Activated CD8-positive, alpha-beta memory T cell treated with anti-CD3 and anti-CD28 coated beads, Interleukin-2, amount 50 U/mL, for 24 hours (primary cell): ENCODE data around the gene PLCG2.
"Not testable (repeated sequence)": the region's sequence is repeated elsewhere in the genome, so short reads cannot be mapped to it uniquely, and the experiment has no call there.

ENCODE experiments used
- DNase-seq: peaks from one replicate; pipeline ENCODE4 v3.0.0-alpha.2; 2020; ENCODE audit errors: extremely low read depth

The PLCG2 gene

GRCh38 chr16:81938326-81939163, 159.5 kb downstream of the PLCG2 start:
- DNase-seq = no peak

GRCh38 chr16:81939164-81940056, 160.3 kb downstream of the PLCG2 start:
- DNase-seq = no peak

- DNase-seq = no peak
Measured at GRCh38 chr16:81940781-81941560, 161.9 kb downstream of the PLCG2 start.

- DNase-seq = no peak
Measured at GRCh38 chr16:81942007-81942601, 163.0 kb downstream of the PLCG2 start.

- no peak for DNase-seq
Measured at GRCh38 chr16:81945665-81946064, 166.6 kb downstream of the PLCG2 start.

- DNase-seq = no peak
Measured at GRCh38 chr16:81946206-81946605, 167.1 kb downstream of the PLCG2 start.

GRCh38 chr16:81951564-81951963, 172.5 kb downstream of the PLCG2 start:
- DNase-seq = no peak

- DNase-seq = no peak
Measured at GRCh38 chr16:81956213-81956948, 177.3 kb downstream of the PLCG2 start.

GRCh38 chr16:81964808-81965207, 185.7 kb downstream of the PLCG2 start:
- DNase-seq = no peak

- DNase-seq = no peak
Measured at GRCh38 chr16:81967358-81967757, 188.3 kb downstream of the PLCG2 start.

GRCh38 chr16:81971853-81972252, 192.8 kb downstream of the PLCG2 start:
- no peak for DNase-seq

- no peak for DNase-seq
Measured at GRCh38 chr16:81973737-81974136, 194.6 kb downstream of the PLCG2 start.

- no peak for DNase-seq
Measured at GRCh38 chr16:81975637-81976036, 196.5 kb downstream of the PLCG2 start.

- DNase-seq = not testable (repeated sequence)
Measured at GRCh38 chr16:81977335-81977942, 198.3 kb downstream of the PLCG2 start.

- DNase-seq = no peak
Measured at GRCh38 chr16:81987121-81987520, 208.0 kb downstream of the PLCG2 start.

GRCh38 chr16:81987706-81988105, 208.6 kb downstream of the PLCG2 start:
- DNase-seq = no peak

GRCh38 chr16:81992859-81993258, 213.8 kb downstream of the PLCG2 start:
- DNase-seq = no peak

GRCh38 chr16:81994485-81994884, 215.4 kb downstream of the PLCG2 start:
- DNase-seq = no peak

GRCh38 chr16:81995651-81996050, 216.6 kb downstream of the PLCG2 start:
- no peak for DNase-seq
